ENCODE data around the gene PRSS23.

PRSS23 gene

GRCh38 chr11:86787656-86788055 is 12.7 kb upstream of the PRSS23 start:
- H3K4me3 ChIP-seq (ENCODE audit: control insufficient read depth, low read depth, low read length): no peak overlapping the region
- TF ChIP-seq, protein P1, sequence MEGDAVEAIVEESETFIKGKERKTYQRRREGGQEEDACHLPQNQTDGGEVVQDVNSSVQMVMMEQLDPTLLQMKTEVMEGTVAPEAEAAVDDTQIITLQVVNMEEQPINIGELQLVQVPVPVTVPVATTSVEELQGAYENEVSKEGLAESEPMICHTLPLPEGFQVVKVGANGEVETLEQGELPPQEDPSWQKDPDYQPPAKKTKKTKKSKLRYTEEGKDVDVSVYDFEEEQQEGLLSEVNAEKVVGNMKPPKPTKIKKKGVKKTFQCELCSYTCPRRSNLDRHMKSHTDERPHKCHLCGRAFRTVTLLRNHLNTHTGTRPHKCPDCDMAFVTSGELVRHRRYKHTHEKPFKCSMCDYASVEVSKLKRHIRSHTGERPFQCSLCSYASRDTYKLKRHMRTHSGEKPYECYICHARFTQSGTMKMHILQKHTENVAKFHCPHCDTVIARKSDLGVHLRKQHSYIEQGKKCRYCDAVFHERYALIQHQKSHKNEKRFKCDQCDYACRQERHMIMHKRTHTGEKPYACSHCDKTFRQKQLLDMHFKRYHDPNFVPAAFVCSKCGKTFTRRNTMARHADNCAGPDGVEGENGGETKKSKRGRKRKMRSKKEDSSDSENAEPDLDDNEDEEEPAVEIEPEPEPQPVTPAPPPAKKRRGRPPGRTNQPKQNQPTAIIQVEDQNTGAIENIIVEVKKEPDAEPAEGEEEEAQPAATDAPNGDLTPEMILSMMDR (IDR thresholded peaks at IDR 0.05; ENCODE audit: control insufficient read depth, insufficient read depth, low read depth, low read length, missing control alignments): no peak
- no peak for DNase-seq (ENCODE audit: low read depth)

GRCh38 chr11:86790195-86790725 is 10.1 kb upstream of the PRSS23 start:
- no peak for DNase-seq (ENCODE audit: low read depth)
- TF ChIP-seq, protein P1 (IDR thresholded peaks at IDR 0.05; ENCODE audit: control insufficient read depth, insufficient read depth, low read depth, low read length, missing control alignments): no peak
- no peak overlapping the region for H3K4me3 ChIP-seq (ENCODE audit: control insufficient read depth, low read depth, low read length)

- H3K4me3 ChIP-seq (ENCODE audit: control insufficient read depth, low read depth, low read length): no peak overlapping the region
- no peak for DNase-seq (ENCODE audit: low read depth)
- TF ChIP-seq, protein P1 (IDR thresholded peaks at IDR 0.05; ENCODE audit: control insufficient read depth, insufficient read depth, low read depth, low read length, missing control alignments): no peak
Observed at GRCh38 chr11:86790867-86791849, 9.2 kb upstream of the PRSS23 start.

DNA sequence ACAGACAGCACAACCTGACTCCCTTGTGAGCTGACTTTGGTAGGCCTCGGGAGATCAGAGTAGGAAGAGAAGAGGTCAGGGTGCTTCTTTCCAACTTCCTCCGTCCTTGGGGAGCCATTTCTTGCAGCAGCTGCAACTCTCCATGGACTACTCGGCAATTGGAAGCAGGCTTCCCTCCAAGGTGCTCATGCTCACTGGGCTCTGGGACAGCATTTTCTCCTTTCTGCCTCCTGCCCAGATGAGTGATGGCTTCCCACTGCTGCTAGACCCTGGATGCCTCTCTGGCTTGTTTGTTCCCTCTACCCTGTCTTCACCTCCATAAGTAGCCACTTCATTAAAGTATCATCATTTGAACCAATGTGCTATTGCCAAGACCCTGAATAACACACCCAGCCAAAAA is 8.2 kb upstream of the PRSS23 start:
- no peak for DNase-seq (ENCODE audit: low read depth)
- H3K4me3 ChIP-seq (ENCODE audit: control insufficient read depth, low read depth, low read length): no peak overlapping the region
- TF ChIP-seq, protein P1 (IDR thresholded peaks at IDR 0.05; ENCODE audit: control insufficient read depth, insufficient read depth, low read depth, low read length, missing control alignments): no peak

DNA sequence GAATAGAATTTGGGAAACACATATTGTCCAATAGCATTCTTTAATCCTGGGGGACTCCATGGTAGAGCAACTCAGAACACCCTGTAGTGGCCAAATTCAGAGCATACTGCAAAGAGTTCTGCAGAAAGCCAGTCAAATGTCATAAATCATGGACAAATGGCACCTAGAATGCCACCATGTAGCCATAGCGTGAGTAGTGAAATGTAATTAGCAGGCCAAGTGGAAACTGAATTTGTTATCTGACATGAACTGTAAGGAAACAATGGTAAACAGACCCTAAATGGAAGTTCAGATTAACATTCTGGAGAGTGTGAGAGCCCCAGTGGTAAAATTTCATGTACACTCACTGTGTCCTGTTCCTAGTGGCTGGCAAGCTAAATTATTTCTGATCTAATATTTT is 7.0 kb upstream of the PRSS23 start:
- DNase-seq (ENCODE audit: low read depth): no peak
- TF ChIP-seq, protein P1 (IDR thresholded peaks at IDR 0.05; ENCODE audit: control insufficient read depth, insufficient read depth, low read depth, low read length, missing control alignments): no peak
- no peak overlapping the region for H3K4me3 ChIP-seq (ENCODE audit: control insufficient read depth, low read depth, low read length)

GRCh38 chr11:86795511-86795910 is 4.8 kb upstream of the PRSS23 start:
- DNase-seq (ENCODE audit: low read depth): no peak
- H3K4me3 ChIP-seq (ENCODE audit: control insufficient read depth, low read depth, low read length): no peak overlapping the region
- TF ChIP-seq, protein P1 (IDR thresholded peaks at IDR 0.05; ENCODE audit: control insufficient read depth, insufficient read depth, low read depth, low read length, missing control alignments): no peak

Measured in AG09309 (cell line).